ENCODE results near the gene NID1. TPM values are rescaled to one million over a fixed set of nuclear protein-coding genes. Genes with fewer than 3 reads are reported as not detected.
A peak's percentile ranks its signal among the peaks of the same experiment; 100 is the strongest.

Gene NID1
- total RNA-seq, 1 experiment from 2014 or later, result 19.2 TPM

DNA sequence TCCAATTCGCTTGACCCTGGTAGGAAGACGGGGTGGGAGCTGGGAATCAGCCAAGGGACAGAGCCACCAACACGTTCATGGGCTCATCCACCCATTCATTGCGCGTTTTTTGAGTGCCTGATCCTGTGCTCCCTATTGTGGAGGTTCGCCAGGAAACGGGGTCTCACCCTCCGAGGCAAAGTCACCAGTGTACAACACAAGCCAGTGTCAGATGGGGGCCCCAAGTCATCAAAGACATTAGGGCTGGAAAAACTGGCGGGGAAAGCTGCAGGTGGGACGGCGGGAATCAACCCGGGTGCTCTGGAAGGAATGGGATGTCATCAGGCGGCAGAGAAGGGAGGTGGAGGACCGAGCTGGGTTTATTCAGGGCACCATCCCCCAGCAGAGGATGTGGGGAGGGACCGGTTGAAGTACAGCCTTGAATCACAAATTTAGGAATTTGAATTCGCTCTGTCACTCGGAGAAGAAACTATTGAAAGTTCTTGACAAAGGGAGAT, 667 bp upstream of the NID1 start (continued):
- TF ChIP-seq ATF3 (CRISPR knock-in tag; conservative IDR thresholded peaks at IDR 0.05), result no peak

- Mint-ChIP-seq H3K9me3 (no peaks in the 10 kb centered on the region), H3K27me3 (ENCODE audit: low read depth) (peaks cover 68% of the 10 kb centered on the region), H3K4me1 (peaks cover 18% of the 10 kb centered on the region), H3K4me3 (peak overlapping the region; percentile 73), H3K27ac (no peak overlapping the region), H3K36me3 (peaks cover 2% of the 10 kb centered on the region)
- TF ChIP-seq ZNF423 (CRISPR knock-in tag; IDR thresholded peaks at IDR 0.05), result no peak
- TF ChIP-seq PRRX2 (CRISPR knock-in tag; IDR thresholded peaks at IDR 0.05), result no peak
- TF ChIP-seq SMAD3 (CRISPR knock-in tag; IDR thresholded peaks at IDR 0.05; ENCODE audit: borderline replicate concordance), result 0 out of 2 replicates have a peak, but pooled peaks have one; percentile 13
- TF ChIP-seq CREM (CRISPR knock-in tag; IDR thresholded peaks at IDR 0.05), result no peak
- TF ChIP-seq ZNF232 (CRISPR knock-in tag; IDR thresholded peaks at IDR 0.05), result no peak
- TF ChIP-seq NFE2L1 (CRISPR knock-in tag; IDR thresholded peaks at IDR 0.05), result no peak
- no peak for TF ChIP-seq MXD4 (CRISPR knock-in tag; IDR thresholded peaks at IDR 0.05; ENCODE audit: borderline replicate concordance)
- no peak for TF ChIP-seq SMAD4 (CRISPR knock-in tag; IDR thresholded peaks at IDR 0.05)
- TF ChIP-seq TCF7 (CRISPR knock-in tag; IDR thresholded peaks at IDR 0.05; ENCODE audit: low read depth), result no peak
- TF ChIP-seq ATF3 (CRISPR knock-in tag; conservative IDR thresholded peaks at IDR 0.05), result no peak
- peak; percentile 24; the same call in 1 of the 2 replicates for TF ChIP-seq MAX (CRISPR knock-in tag; IDR thresholded peaks at IDR 0.05)
- TF ChIP-seq PREB (CRISPR knock-in tag; IDR thresholded peaks at IDR 0.05; ENCODE audit: borderline replicate concordance), result peak; percentile 27; the same call in 1 of the 2 replicates
- no peak for TF ChIP-seq ZNF317 (CRISPR knock-in tag; IDR thresholded peaks at IDR 0.05; ENCODE audit: borderline replicate concordance, low read depth)
- TF ChIP-seq SOX15 (CRISPR knock-in tag; IDR thresholded peaks at IDR 0.05), result no peak
- peak; percentile 74 for TF ChIP-seq GABPB1 (CRISPR knock-in tag; IDR thresholded peaks at IDR 0.05)
- peak; percentile 15; the same call in 1 of the 2 replicates for TF ChIP-seq E2F5 (CRISPR knock-in tag; IDR thresholded peaks at IDR 0.05)
- TF ChIP-seq PRDM15 (CRISPR knock-in tag; IDR thresholded peaks at IDR 0.05), result no peak; the same call in 1 of the 2 replicates
- CTCF ChIA-PET, result interaction anchor here (0.6 to 3.8 kb wide), 2 partner anchors 43 to 92 kb away, joined by 3 to 25 read pairs; no protein-coding TSS in a partner anchor
- POLR2A ChIA-PET, result interaction anchor here (1.0 kb wide), 1 partner anchor 209 kb away, joined by 3 read pairs; no protein-coding TSS in a partner anchor
- ATAC-seq (peak; percentile 5), DNase-seq (ENCODE audit: low spot score) (peak; percentile 40)
Observed at GRCh38 chr1:236063919-236064673, 794 bp downstream of the NID1 start.
